AG09309 (cell line): ENCODE measurements around the gene VAC14.

Experiments used
- DNase-seq: peaks from one replicate; pipeline ENCODE4 v3.0.0-alpha.2; 2010; ENCODE audit warnings: low read depth
- H3K4me3 ChIP-seq: 2 replicates; pipeline ENCODE4 v1.5.1; 2011; ENCODE audit warnings: mild to moderate bottlenecking, low read depth, low read length, moderate library complexity; ENCODE audit not compliant: control insufficient read depth
- CTCF ChIP-seq: IDR thresholded peaks from 2 replicates; pipeline ENCODE4 v1.5.1; 2011; ENCODE audit warnings: mild to moderate bottlenecking, low read depth, low read length, inconsistent platforms; ENCODE audit not compliant: insufficient read depth, control insufficient read depth; ENCODE audit errors: missing control alignments

The VAC14 gene

GRCh38 chr16:70703835-70704381 is 97.0 kb downstream of the VAC14 start:
- no peak for TF ChIP-seq CTCF
- no peak overlapping the region for H3K4me3 ChIP-seq
- no peak for DNase-seq

- TF ChIP-seq CTCF, result peak; percentile 64
- peak; percentile 91 for DNase-seq
These were observed 97.7 kb downstream of the VAC14 start for GRCh38 chr16:70703041-70703834.

GRCh38 chr16:70702624-70703023 is 98.3 kb downstream of the VAC14 start:
- TF ChIP-seq CTCF, result no peak
- H3K4me3 ChIP-seq, result no peak overlapping the region
- DNase-seq, result no peak

More at GRCh38 chr16:70703041-70703834, 97.7 kb downstream of the VAC14 start:
- H3K4me3 ChIP-seq, result no peak overlapping the region

- TF ChIP-seq CTCF, result no peak
- no peak for DNase-seq
- no peak overlapping the region for H3K4me3 ChIP-seq
These were observed 99.0 kb downstream of the VAC14 start for GRCh38 chr16:70701998-70702397.

GRCh38 chr16:70701596-70701995 is 99.4 kb downstream of the VAC14 start:
- H3K4me3 ChIP-seq, result no peak overlapping the region
- no peak for TF ChIP-seq CTCF
- no peak for DNase-seq

- no peak for TF ChIP-seq CTCF
- DNase-seq, result no peak
- no peak overlapping the region for H3K4me3 ChIP-seq
These were observed 99.9 kb downstream of the VAC14 start for GRCh38 chr16:70701036-70701435.
